Panc1 (cell line): ENCODE results near the gene ABCC11.

Experiments
- POLR2AphosphoS5 ChIP-seq: IDR thresholded peaks from 2 replicates; pipeline ENCODE4 v1.6.1; 2012; ENCODE audit warnings: mild to moderate bottlenecking, low read depth, low read length, moderate library complexity
- TCF7L2 ChIP-seq: IDR thresholded peaks from 2 replicates; pipeline ENCODE4 v1.6.1; 2011; ENCODE audit warnings: mild to moderate bottlenecking, low read depth, low read length, inconsistent platforms
- TF ChIP-seq, protein P1 (sequence below): fragments of 450-650 bp; IDR thresholded peaks from 2 replicates; pipeline ENCODE4 v1.5.1; 2017; ENCODE audit warnings: mild to moderate bottlenecking

DNA sequence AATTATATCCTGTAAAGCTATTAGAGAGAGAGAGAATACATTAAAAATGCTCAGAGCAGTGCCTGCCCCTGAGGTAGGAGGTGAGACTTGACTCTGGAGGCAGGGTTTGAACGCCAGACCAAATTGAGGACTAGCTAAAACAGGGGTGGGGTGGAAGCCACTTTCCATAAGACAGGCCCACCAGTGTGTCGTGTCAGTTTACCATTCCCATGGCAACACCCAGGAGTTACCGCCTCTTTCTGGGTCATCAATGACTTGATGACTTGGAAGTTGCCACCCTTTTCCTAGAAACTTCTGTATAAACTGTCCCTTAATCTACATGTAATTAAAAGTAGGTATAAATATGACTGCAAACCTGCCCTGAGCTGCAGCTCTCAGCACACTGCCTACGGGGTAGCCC, 59.6 kb downstream of the ABCC11 start:
- TF ChIP-seq TCF7L2 = no peak
- TF ChIP-seq, protein P1, sequence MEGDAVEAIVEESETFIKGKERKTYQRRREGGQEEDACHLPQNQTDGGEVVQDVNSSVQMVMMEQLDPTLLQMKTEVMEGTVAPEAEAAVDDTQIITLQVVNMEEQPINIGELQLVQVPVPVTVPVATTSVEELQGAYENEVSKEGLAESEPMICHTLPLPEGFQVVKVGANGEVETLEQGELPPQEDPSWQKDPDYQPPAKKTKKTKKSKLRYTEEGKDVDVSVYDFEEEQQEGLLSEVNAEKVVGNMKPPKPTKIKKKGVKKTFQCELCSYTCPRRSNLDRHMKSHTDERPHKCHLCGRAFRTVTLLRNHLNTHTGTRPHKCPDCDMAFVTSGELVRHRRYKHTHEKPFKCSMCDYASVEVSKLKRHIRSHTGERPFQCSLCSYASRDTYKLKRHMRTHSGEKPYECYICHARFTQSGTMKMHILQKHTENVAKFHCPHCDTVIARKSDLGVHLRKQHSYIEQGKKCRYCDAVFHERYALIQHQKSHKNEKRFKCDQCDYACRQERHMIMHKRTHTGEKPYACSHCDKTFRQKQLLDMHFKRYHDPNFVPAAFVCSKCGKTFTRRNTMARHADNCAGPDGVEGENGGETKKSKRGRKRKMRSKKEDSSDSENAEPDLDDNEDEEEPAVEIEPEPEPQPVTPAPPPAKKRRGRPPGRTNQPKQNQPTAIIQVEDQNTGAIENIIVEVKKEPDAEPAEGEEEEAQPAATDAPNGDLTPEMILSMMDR = no peak
- no peak for TF ChIP-seq POLR2AphosphoS5
